Measurements from ENCODE around the gene EPB41L1.
A peak's percentile ranks its signal among the peaks of the same experiment; 100 is the strongest.

GRCh38 chr20:36141310-36141709, 13.2 kb upstream of the EPB41L1 start:
- peak; percentile 13; the same call in 1 of the 2 replicates for TF ChIP-seq CTCF (conservative IDR thresholded peaks at IDR 0.05; ENCODE audit: low read depth, low read length)
- no peak for TF ChIP-seq EZH2 (IDR thresholded peaks at IDR 0.05; ENCODE audit: borderline replicate concordance, low read depth, low read length, poor library complexity, severe bottlenecking)
